ENCODE measurements around the gene CLPTM1L. TPM values are rescaled to one million over a fixed set of nuclear protein-coding genes. Genes with fewer than 3 reads are reported as not detected.
"Not testable (repeated sequence)": the region's sequence is repeated elsewhere in the genome, so short reads cannot be mapped to it uniquely, and the experiment has no call there.

The CLPTM1L gene
- total RNA-seq, 1 donor from 2014 or later = 83.2 TPM

GRCh38 chr5:1312993-1313833 is 31.7 kb downstream of the CLPTM1L start:
- no peak for DNase-seq (ENCODE audit: low spot score)

DNA sequence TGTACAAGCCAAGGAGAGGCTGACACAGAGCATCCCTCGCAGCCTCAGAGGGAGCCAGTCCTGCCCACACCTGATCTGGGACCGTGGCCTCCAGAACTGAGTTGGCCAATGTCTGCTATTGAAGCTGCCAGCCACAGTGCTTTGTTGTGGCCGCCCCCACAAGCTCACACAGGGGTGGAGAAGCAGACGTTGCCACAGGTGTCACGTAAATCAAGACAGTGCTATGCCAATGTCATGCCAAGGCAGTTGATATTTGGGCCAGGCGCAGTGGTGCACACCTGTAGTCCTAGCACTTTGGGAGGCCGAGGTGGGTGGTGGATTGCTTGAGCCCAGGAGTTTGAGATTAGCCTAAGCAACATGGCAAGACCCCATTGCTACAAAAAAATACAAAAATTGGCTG is 32.7 kb downstream of the CLPTM1L start:
- DNase-seq (ENCODE audit: low spot score) = no peak

DNA sequence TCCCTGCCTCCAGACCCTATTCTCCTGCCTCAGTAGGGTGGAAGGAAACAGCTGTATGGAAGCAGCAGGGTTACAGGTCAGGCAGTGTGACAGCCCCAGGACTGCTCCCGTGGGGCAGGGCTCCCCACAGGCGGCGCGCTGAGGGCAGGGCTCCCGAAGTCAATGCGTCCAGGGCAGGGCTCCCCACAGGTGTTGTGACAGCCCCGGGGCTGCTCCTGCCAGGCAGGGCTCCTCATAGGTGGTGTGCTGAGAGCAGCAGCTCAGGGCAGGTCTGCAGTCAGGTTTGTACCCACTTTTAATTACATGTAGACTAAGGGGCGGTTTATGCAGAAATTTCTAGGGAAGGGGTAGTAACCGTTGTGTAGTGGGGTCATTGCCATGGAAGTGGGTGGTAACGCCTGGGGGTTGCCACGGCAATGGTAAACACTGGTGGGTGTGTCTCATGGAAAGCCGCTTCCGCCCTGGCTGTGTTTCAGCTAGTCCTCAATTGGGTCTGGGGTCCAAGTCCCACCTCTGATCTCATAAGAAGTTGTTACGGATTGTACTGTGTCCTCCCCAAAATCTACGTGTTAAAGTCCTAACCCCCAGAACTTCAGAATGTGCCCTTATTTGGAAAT is 33.4 kb downstream of the CLPTM1L start:
- no peak for DNase-seq (ENCODE audit: low spot score)

DNA sequence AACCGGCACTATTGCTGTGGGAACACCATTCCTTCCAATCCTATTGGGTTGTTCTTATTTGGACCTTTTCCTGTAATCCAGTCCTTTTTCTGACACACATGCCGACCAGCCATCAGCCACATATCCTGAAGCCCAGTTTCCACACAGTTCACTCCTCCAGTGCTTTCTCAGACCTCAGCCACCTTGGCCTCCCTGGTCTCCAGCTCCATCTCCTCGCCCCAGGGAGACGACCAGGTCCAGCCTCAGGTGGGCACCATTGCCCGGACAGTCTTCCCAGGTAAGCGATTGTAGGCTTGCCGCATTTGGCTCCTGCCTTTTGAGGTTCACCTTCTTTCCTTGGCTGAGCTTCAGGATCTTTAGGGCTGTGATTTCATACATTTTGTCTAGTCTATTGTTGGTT is 34.8 kb downstream of the CLPTM1L start:
- DNase-seq (ENCODE audit: low spot score) = no peak

DNA sequence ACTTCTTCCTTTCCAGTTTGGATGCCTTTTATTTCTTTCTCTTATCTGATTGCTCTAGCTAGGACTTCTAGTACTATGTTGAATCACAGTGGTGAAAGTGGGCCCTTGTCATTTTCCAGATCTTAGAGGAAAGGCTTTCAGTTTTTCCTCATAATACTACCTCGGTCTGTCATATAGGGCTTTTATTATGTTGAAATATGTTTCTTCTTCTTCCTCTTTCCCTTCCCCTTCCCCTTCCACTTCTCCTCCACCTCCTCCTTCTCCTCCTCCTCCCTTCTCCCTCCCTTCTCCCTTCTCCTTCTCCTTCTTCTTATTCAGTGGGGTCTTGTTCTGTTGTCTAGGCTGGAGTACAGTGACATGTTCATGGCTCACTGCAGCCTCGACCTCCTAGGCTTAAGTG is 40.9 kb downstream of the CLPTM1L start:
- DNase-seq (ENCODE audit: low spot score) = no peak

GRCh38 chr5:1302258-1302657 is 42.6 kb downstream of the CLPTM1L start:
- no peak for DNase-seq (ENCODE audit: low spot score)

GRCh38 chr5:1300581-1301083 is 44.3 kb downstream of the CLPTM1L start:
- no peak for DNase-seq (ENCODE audit: low spot score)

DNA sequence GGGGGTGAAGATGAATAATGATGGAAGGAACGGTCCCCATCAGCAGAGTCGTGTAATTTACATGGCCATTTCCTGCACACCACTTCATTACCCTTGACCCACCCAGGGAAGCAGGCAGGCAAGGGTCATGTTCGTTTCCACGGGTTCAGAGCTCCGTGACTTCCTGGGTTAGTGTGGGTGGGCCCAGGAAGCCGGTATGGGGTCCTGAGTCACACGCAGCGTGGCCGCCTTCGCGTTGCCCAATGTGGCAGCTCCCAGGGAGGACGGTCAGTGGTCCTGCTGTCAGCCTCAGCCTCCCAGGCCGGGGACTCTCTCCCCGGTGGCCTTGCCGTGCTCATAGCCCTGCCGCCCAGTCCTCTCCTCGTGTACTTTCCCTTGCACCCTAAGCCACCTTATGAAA is 44.9 kb downstream of the CLPTM1L start:
- no peak for DNase-seq (ENCODE audit: low spot score)

GRCh38 chr5:1299511-1299850 is 45.4 kb downstream of the CLPTM1L start:
- DNase-seq (ENCODE audit: low spot score) = no peak

GRCh38 chr5:1298723-1299510 is 46.0 kb downstream of the CLPTM1L start:
- no peak for DNase-seq (ENCODE audit: low spot score)

- DNase-seq (ENCODE audit: low spot score) = no peak
These were observed 46.8 kb downstream of the CLPTM1L start for GRCh38 chr5:1298067-1298551.

- no peak for DNase-seq (ENCODE audit: low spot score)
These were observed 47.7 kb downstream of the CLPTM1L start for GRCh38 chr5:1297243-1297642.

GRCh38 chr5:1295650-1296037 is 49.3 kb downstream of the CLPTM1L start:
- no peak for DNase-seq (ENCODE audit: low spot score)

- DNase-seq (ENCODE audit: low spot score) = no peak
These were observed 49.9 kb downstream of the CLPTM1L start, which contains the start of gene TERT for GRCh38 chr5:1294835-1295649. Gene TERT (minus strand): TSS chr5:1295068. CDS start chr5:1294989, 79 bp downstream.

DNA sequence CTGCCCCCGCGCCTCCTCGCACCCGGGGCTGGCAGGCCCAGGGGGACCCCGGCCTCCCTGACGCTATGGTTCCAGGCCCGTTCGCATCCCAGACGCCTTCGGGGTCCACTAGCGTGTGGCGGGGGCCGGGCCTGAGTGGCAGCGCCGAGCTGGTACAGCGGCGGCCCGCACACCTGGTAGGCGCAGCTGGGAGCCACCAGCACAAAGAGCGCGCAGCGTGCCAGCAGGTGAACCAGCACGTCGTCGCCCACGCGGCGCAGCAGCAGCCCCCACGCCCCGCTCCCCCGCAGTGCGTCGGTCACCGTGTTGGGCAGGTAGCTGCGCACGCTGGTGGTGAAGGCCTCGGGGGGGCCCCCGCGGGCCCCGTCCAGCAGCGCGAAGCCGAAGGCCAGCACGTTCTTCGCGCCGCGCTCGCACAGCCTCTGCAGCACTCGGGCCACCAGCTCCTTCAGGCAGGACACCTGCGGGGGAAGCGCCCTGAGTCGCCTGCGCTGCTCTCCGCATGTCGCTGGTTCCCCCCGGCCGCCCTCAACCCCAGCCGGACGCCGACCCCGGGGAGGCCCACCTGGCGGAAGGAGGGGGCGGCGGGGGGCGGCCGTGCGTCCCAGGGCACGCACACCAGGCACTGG is 50.6 kb downstream of the CLPTM1L start:
- no peak for DNase-seq (ENCODE audit: low spot score)

DNA sequence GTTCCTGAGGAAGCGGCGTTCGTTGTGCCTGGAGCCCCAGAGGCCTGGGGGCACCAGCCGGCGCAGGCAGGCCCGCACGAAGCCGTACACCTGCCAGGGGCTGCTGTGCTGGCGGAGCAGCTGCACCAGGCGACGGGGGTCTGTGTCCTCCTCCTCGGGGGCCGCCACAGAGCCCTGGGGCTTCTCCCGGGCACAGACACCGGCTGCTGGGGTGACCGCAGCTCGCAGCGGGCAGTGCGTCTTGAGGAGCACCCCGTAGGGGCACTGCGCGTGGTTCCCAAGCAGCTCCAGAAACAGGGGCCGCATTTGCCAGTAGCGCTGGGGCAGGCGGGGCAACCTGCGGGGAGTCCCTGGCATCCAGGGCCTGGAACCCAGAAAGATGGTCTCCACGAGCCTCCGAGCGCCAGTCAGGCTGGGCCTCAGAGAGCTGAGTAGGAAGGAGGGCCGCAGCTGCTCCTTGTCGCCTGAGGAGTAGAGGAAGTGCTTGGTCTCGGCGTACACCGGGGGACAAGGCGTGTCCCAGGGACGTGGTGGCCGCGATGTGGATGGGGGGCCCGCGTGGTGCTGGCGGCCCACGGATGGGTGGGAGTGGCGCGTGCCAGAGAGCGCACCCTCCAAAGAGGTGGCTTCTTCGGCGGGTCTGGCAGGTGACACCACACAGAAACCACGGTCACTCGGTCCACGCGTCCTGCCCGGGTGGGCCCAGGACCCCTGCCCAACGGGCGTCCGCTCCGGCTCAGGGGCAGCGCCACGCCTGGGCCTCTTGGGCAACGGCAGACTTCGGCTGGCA is 51.3 kb downstream of the CLPTM1L start:
- DNase-seq (ENCODE audit: low spot score) = no peak

- no peak for DNase-seq (ENCODE audit: low spot score)
These were observed 52.0 kb downstream of the CLPTM1L start for GRCh38 chr5:1292846-1293415.

DNA sequence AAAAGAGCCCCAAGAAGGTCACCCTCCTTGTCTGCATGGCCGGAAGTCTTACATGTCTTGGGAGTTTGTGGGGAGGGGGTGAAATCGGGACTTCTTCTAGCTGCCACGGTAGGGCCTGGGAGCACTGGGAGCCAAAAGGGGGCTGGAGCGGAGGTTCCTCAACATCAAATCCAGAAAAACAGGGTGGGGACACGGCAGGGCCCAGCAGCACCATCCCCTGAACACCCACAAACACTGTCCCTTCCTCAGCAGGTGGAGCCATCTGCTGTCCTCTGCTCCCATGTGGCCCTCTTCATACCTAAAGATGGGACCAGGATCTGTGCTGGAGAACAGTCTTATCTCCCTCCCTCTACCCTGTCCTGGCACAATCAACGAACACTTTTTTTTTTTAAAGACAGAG is 52.8 kb downstream of the CLPTM1L start:
- no peak for DNase-seq (ENCODE audit: low spot score)

DNA sequence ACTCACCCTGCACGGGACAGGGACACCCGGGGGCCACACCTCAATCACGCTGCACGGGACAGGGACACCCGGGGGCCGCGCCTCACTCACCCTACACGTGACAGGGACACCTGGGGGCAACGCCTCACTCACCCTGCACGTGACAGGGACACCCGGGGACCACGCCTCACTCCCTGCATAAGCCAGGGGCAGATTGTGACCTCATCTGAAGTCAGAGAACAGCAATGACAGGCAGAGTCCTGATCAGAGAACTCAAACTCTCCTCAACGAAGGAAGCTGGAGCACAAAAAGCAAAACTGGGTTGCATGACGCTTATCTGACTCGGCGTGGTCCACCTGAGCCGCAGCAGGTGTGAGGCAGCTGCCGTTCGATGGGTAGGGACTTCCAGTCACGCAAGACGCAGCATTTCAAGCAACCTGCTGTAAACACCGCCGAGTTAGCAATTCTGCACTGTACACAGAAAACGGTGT is 53.3 kb downstream of the CLPTM1L start:
- DNase-seq (ENCODE audit: low spot score) = no peak

DNA sequence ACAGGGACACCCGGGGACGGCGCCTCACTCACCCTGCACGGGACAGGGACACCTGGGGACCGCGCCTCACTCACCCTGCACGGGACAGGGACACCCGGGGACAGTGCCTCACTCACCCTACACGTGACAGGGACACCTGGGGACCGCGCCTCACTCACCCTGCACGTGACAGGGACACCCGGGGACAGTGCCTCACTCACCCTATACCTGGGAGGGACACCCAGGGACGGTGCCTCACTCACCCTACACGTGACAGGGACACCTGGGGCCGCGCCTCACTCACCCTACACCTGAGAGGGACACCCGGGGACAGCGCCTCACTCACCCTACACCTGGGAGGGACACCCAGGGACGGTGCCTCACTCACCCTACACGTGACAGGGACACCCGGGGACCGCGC is 53.9 kb downstream of the CLPTM1L start:
- not testable (repeated sequence) for DNase-seq (ENCODE audit: low spot score)
